ENCODE data around the gene EFCAB12. TPM values are rescaled to one million over a fixed set of nuclear protein-coding genes. Genes with fewer than 3 reads are reported as not detected.

EFCAB12 gene
- total RNA-seq, 1 donor from 2014 or later = not detected

DNA sequence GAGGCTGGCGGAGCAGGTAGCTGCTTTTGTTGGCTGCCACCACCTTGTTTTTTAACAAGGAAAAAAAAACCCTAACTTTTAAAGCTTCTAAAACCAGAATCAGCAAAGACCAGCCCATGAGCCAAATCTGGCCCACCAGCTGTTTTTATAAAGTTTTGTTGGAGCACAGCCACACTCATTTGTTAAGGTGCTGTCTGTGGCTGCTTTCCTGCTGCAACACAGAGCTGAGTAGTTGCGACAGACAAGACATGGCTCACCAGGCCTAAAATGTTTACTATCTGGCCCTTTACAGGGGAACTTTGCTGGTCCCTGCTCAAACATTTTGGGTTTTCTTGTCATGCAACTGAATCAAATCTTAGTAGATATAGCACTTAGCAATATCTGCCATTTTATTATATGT is 18.9 kb downstream of the EFCAB12 start:
- no peak for DNase-seq (ENCODE audit: extremely low spot score in 2 of 2)
- Histone ChIP-seq H3K27me3 (no peaks in the 10 kb centered on the region), H3K27ac (no peak overlapping the region), H3K9me3 (no peaks in the 10 kb centered on the region), H3K36me3 (no peaks in the 10 kb centered on the region), H3K4me3 (no peak overlapping the region), H3K4me1 (no peaks in the 10 kb centered on the region)
- no peak for TF ChIP-seq POLR2A (IDR thresholded peaks at IDR 0.05)
- TF ChIP-seq, protein P1, sequence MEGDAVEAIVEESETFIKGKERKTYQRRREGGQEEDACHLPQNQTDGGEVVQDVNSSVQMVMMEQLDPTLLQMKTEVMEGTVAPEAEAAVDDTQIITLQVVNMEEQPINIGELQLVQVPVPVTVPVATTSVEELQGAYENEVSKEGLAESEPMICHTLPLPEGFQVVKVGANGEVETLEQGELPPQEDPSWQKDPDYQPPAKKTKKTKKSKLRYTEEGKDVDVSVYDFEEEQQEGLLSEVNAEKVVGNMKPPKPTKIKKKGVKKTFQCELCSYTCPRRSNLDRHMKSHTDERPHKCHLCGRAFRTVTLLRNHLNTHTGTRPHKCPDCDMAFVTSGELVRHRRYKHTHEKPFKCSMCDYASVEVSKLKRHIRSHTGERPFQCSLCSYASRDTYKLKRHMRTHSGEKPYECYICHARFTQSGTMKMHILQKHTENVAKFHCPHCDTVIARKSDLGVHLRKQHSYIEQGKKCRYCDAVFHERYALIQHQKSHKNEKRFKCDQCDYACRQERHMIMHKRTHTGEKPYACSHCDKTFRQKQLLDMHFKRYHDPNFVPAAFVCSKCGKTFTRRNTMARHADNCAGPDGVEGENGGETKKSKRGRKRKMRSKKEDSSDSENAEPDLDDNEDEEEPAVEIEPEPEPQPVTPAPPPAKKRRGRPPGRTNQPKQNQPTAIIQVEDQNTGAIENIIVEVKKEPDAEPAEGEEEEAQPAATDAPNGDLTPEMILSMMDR (IDR thresholded peaks at IDR 0.05) = no peak
- no peak for TF ChIP-seq POLR2AphosphoS5 (IDR thresholded peaks at IDR 0.05; ENCODE audit: insufficient read depth in 1 of 2, low read depth in 1 of 2)
- intact Hi-C loops (cut with DNase I) = no loop called here

DNA sequence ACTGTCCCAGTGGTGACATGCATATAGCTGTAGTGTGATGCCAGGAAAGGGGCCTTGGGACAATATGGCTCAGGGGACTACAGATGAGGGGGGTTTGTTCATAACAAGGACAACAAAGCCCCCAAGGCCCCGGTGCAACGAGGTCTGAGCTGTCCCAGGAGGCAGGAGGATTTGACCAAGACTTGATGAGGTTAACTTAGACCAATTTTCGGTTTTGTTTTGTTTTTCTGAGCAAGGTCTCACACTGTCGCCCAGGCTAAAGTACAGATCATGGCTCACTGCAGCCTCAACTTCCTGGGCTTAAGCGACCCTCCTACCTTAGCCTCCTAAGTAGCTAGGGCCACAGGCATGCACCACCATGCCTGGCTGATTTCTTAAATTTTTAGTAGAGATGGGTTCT is 23.8 kb downstream of the EFCAB12 start:
- DNase-seq (ENCODE audit: extremely low spot score in 2 of 2) = no peak
- intact Hi-C loops (cut with DNase I) = no loop called here

DNA sequence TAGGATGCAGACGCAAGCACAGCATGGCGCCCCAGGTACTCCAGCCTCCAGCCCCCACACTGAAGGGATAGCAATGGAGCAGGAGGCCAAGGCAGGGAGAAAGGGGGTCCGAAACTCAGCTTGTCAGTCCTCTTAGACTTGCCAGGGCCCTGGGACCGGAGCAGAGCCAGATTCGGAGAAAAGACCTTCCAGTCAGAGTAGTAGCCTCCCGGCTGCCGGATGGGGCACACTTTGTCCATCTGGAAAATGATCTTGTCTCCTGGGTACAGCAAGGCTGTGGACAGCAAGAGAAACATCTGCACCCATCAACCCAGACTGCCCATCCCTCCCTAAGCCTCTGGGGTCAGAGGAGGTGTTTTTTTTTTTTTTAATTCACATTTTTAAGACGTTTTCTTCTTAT is 24.3 kb downstream of the EFCAB12 start:
- DNase-seq (ENCODE audit: extremely low spot score in 2 of 2) = no peak
- Histone ChIP-seq H3K36me3 (no peaks in the 10 kb centered on the region), H3K27me3 (no peaks in the 10 kb centered on the region), H3K9me3 (no peaks in the 10 kb centered on the region), H3K4me3 (no peak overlapping the region), H3K27ac (no peak overlapping the region), H3K4me1 (no peaks in the 10 kb centered on the region)
- no peak for TF ChIP-seq POLR2A (IDR thresholded peaks at IDR 0.05)
- TF ChIP-seq, protein P1 (IDR thresholded peaks at IDR 0.05) = no peak
- no peak for TF ChIP-seq POLR2AphosphoS5 (IDR thresholded peaks at IDR 0.05; ENCODE audit: insufficient read depth in 1 of 2, low read depth in 1 of 2)
- intact Hi-C loops (cut with DNase I) = no loop called here

More for the DNA sequence above, 23.8 kb downstream of the EFCAB12 start:
- Histone ChIP-seq H3K36me3 (no peaks in the 10 kb centered on the region), H3K4me3 (no peak overlapping the region), H3K27ac (no peak overlapping the region), H3K9me3 (no peaks in the 10 kb centered on the region), H3K27me3 (no peaks in the 10 kb centered on the region), H3K4me1 (no peaks in the 10 kb centered on the region)
- TF ChIP-seq POLR2A (IDR thresholded peaks at IDR 0.05) (no peak), POLR2AphosphoS5 (IDR thresholded peaks at IDR 0.05; ENCODE audit: insufficient read depth in 1 of 2, low read depth in 1 of 2) (no peak)

DNA sequence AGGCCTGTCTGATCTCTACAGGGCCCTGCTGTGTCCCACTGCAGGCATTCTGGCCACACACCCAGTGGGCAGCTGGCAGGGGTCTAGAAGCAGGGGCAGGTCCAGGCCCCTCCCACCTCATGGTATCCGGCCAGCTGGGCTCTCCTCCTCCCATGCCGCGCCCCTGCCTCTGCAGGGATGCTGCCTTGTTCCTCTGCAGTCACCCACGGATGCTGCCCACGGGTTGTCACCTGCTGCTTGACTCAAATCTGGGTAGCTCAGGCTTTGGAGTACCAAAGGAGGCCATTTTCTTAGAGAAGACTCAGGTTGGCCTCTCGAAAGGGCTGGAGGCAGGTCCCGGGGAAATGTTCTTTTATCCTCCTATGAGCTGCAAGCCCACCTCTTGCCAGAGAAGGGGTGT is 25.0 kb downstream of the EFCAB12 start:
- intact Hi-C loops (cut with DNase I) = no loop called here
- no peak overlapping the region for H3K4me3 ChIP-seq
- peaks cover 3% of the 10 kb centered on the region for H3K4me1 ChIP-seq
- no peak for DNase-seq (ENCODE audit: extremely low spot score in 2 of 2)
- H3K27me3 ChIP-seq = no peaks in the 10 kb centered on the region
- no peaks in the 10 kb centered on the region for H3K9me3 ChIP-seq
- H3K36me3 ChIP-seq = no peaks in the 10 kb centered on the region
- TF ChIP-seq, protein P1 (IDR thresholded peaks at IDR 0.05) = no peak
- TF ChIP-seq POLR2AphosphoS5 (IDR thresholded peaks at IDR 0.05; ENCODE audit: insufficient read depth in 1 of 2, low read depth in 1 of 2) (no peak), POLR2A (IDR thresholded peaks at IDR 0.05) (no peak)
- no peak overlapping the region for H3K27ac ChIP-seq

DNA sequence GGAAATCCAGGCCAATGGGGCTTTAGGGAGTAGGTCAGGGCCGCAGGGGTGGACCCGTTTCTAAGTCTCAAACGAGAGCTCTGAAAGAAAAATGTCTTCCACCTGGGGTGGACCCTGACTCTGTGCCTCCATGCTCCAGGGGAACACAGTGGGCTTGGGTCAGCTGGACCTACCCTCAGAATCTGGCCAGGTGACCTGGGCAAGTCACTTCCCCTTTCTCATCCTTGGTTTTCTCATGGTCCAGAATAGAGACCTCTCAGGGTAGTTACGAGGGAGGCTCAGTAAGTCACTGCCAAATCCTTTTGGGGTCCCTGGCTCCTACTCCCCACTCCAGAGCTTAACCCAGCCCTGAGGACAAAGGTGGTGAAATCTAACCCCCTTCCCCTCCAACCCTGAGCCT is 25.8 kb downstream of the EFCAB12 start:
- intact Hi-C loops (cut with DNase I) = no loop called here

More for the DNA sequence above, 25.8 kb downstream of the EFCAB12 start:
- H3K4me1 ChIP-seq = peaks cover 12% of the 10 kb centered on the region
- no peak for DNase-seq (ENCODE audit: extremely low spot score in 2 of 2)
- no peak overlapping the region for H3K4me3 ChIP-seq
- TF ChIP-seq, protein P1 (IDR thresholded peaks at IDR 0.05) = no peak
- no peak for TF ChIP-seq POLR2A (IDR thresholded peaks at IDR 0.05)
- no peak for TF ChIP-seq POLR2AphosphoS5 (IDR thresholded peaks at IDR 0.05; ENCODE audit: insufficient read depth in 1 of 2, low read depth in 1 of 2)
- no peaks in the 10 kb centered on the region for H3K9me3 ChIP-seq
- H3K36me3 ChIP-seq = no peaks in the 10 kb centered on the region
- no peak overlapping the region for H3K27ac ChIP-seq
- no peaks in the 10 kb centered on the region for H3K27me3 ChIP-seq
